Activated T-cell treated with anti-CD3 and anti-CD28 coated beads, Interleukin-2, amount 50 U/mL, for 72 hours (primary cell): ENCODE measurements around the gene PPP6R3. TPM values are rescaled to one million over a fixed set of nuclear protein-coding genes. Genes with fewer than 3 reads are reported as not detected.

Experiments
- ATAC-seq, 2 donors: fragments of 150-1000 bp; cut with Tn5 transposase; replicated peaks in 1 of 2; 2 replicates each; pipeline ENCODE4 v1.10.0; 2021; ENCODE audit warnings: moderate library complexity in 2 of 2, mild to moderate bottlenecking in 1 of 2
- DNase-seq, 2 donors: peaks; one replicate each; pipeline ENCODE4 v3.0.0; 2021 to 2022; ENCODE audit warnings: mixed read lengths in 1 of 2
- H3K27ac Mint-ChIP-seq: one replicate; pipeline ENCODE4 v1.8.0; 2022; ENCODE audit warnings: mild to moderate bottlenecking, moderate library complexity, mixed read lengths
- H3K27me3 Mint-ChIP-seq: one replicate; pipeline ENCODE4 v1.8.0; 2022; ENCODE audit warnings: low read depth, mixed read lengths
- H3K36me3 Mint-ChIP-seq, 2 donors: one replicate each; pipeline ENCODE4 v1.8.0; 2022; ENCODE audit warnings: mixed read lengths in 2 of 2, mild to moderate bottlenecking in 1 of 2; ENCODE audit not compliant: insufficient read depth in 2 of 2
- H3K4me1 Mint-ChIP-seq: one replicate; pipeline ENCODE4 v1.8.0; 2022; ENCODE audit warnings: low read depth, mixed read lengths
- H3K4me3 Mint-ChIP-seq, 2 donors: one replicate each; pipeline ENCODE4 v1.8.0; 2022; ENCODE audit warnings: mild to moderate bottlenecking in 2 of 2, mixed read lengths in 2 of 2, moderate library complexity in 2 of 2
- H3K9me3 Mint-ChIP-seq, 2 donors: one replicate each; pipeline ENCODE4 v1.8.0; 2022; ENCODE audit warnings: mixed read lengths in 2 of 2
- total RNA-seq, 2 donors: library from RNA; stranded (reverse); gene quantifications; one replicate each; pipeline ENCODE4 v1.2.3, GENCODE V29; 2022

The PPP6R3 gene
- total RNA-seq, 2 donors from 2014 or later, result 111 to 128 TPM

GRCh38 chr11:68495872-68496271 lies 35.3 kb downstream of the PPP6R3 start:
- Mint-ChIP-seq H3K36me3 (no peaks in the 10 kb centered on the region), H3K4me3 (no peak overlapping the region), H3K27me3 (no peaks in the 10 kb centered on the region), H3K27ac (peak overlapping the region; percentile 19), H3K9me3 (no peaks in the 10 kb centered on the region), H3K4me1 (peaks cover 58% of the 10 kb centered on the region)
- no peak for ATAC-seq
- DNase-seq, result no peak

- DNase-seq (no peak), ATAC-seq (no peak)
- Mint-ChIP-seq H3K27ac (no peak overlapping the region), H3K27me3 (no peaks in the 10 kb centered on the region), H3K36me3 (peaks cover 0 to 3% of the 10 kb centered on the region in 2 donors), H3K4me1 (peaks cover 58% of the 10 kb centered on the region), H3K9me3 (no peaks in the 10 kb centered on the region), H3K4me3 (no peak overlapping the region)
Observed at GRCh38 chr11:68497761-68498160, 37.2 kb downstream of the PPP6R3 start.

- Mint-ChIP-seq H3K27me3 (no peaks in the 10 kb centered on the region), H3K36me3 (peaks cover 0 to 3% of the 10 kb centered on the region in 2 donors), H3K4me1 (peaks cover 59% of the 10 kb centered on the region), H3K27ac (peak overlapping the region; percentile 70), H3K9me3 (no peaks in the 10 kb centered on the region), H3K4me3 (no peak overlapping the region)
- DNase-seq (no peak), ATAC-seq (no peak)
Observed at GRCh38 chr11:68498321-68498720, 37.8 kb downstream of the PPP6R3 start.

GRCh38 chr11:68498903-68499883 lies 38.6 kb downstream of the PPP6R3 start:
- no peaks in the 10 kb centered on the region for H3K9me3 Mint-ChIP-seq
- H3K27me3 Mint-ChIP-seq, result no peaks in the 10 kb centered on the region
- no peak for DNase-seq
- no peak for ATAC-seq
- H3K4me3 Mint-ChIP-seq, result no peak overlapping the region
- peaks cover 0 to 3% of the 10 kb centered on the region in 2 donors for H3K36me3 Mint-ChIP-seq
- peak overlapping the region; percentile 70 for H3K27ac Mint-ChIP-seq
- H3K4me1 Mint-ChIP-seq, result peaks cover 66% of the 10 kb centered on the region

GRCh38 chr11:68500206-68500605 lies 39.7 kb downstream of the PPP6R3 start:
- Mint-ChIP-seq H3K27ac (peak overlapping the region; percentile 54), H3K36me3 (peaks cover 0 to 3% of the 10 kb centered on the region in 2 donors), H3K27me3 (no peaks in the 10 kb centered on the region), H3K9me3 (no peaks in the 10 kb centered on the region), H3K4me3 (no peak overlapping the region), H3K4me1 (peaks cover 76% of the 10 kb centered on the region)
- ATAC-seq (no peak), DNase-seq (no peak)

GRCh38 chr11:68501813-68502212 lies 41.3 kb downstream of the PPP6R3 start:
- Mint-ChIP-seq H3K27me3 (no peaks in the 10 kb centered on the region), H3K4me3 (no peak overlapping the region), H3K9me3 (no peaks in the 10 kb centered on the region), H3K4me1 (peaks cover 80% of the 10 kb centered on the region), H3K36me3 (peaks cover 0 to 3% of the 10 kb centered on the region in 2 donors), H3K27ac (no peak overlapping the region)
- no peak for DNase-seq
- ATAC-seq, result no peak

GRCh38 chr11:68503251-68503687 lies 42.7 kb downstream of the PPP6R3 start:
- Mint-ChIP-seq H3K27me3 (no peaks in the 10 kb centered on the region), H3K27ac (no peak overlapping the region), H3K4me1 (peaks cover 79% of the 10 kb centered on the region), H3K4me3 (no peak overlapping the region), H3K36me3 (peaks cover 0 to 3% of the 10 kb centered on the region in 2 donors), H3K9me3 (no peaks in the 10 kb centered on the region)
- DNase-seq, result no peak
- ATAC-seq, result no peak

- H3K27ac Mint-ChIP-seq, result no peak overlapping the region
- H3K4me1 Mint-ChIP-seq, result peaks cover 79% of the 10 kb centered on the region
Observed at GRCh38 chr11:68503792-68504191, 43.2 kb downstream of the PPP6R3 start.

GRCh38 chr11:68504432-68505066 lies 44.0 kb downstream of the PPP6R3 start:
- Mint-ChIP-seq H3K27me3 (no peaks in the 10 kb centered on the region), H3K27ac (peak overlapping the region; percentile 17), H3K4me1 (peaks cover 73% of the 10 kb centered on the region), H3K36me3 (peaks cover 0 to 3% of the 10 kb centered on the region in 2 donors), H3K4me3 (no peak overlapping the region), H3K9me3 (no peaks in the 10 kb centered on the region)
- no peak for DNase-seq
- ATAC-seq, result no peak

More at GRCh38 chr11:68503792-68504191, 43.2 kb downstream of the PPP6R3 start:
- no peaks in the 10 kb centered on the region for H3K27me3 Mint-ChIP-seq
- no peak overlapping the region for H3K4me3 Mint-ChIP-seq
- DNase-seq (no peak), ATAC-seq (no peak)
- H3K9me3 Mint-ChIP-seq, result no peaks in the 10 kb centered on the region
- H3K36me3 Mint-ChIP-seq, result peaks cover 0 to 3% of the 10 kb centered on the region in 2 donors

GRCh38 chr11:68505596-68505995 lies 45.0 kb downstream of the PPP6R3 start:
- DNase-seq, result no peak
- Mint-ChIP-seq H3K4me3 (no peak overlapping the region), H3K27me3 (no peaks in the 10 kb centered on the region), H3K9me3 (no peaks in the 10 kb centered on the region), H3K36me3 (peaks cover 0 to 6% of the 10 kb centered on the region in 2 donors), H3K4me1 (peaks cover 69% of the 10 kb centered on the region), H3K27ac (no peak overlapping the region)
- no peak for ATAC-seq

- Mint-ChIP-seq H3K27ac (peak overlapping the region; percentile 40), H3K4me1 (peaks cover 75% of the 10 kb centered on the region), H3K36me3 (peaks cover 1 to 6% of the 10 kb centered on the region in 2 donors), H3K9me3 (no peaks in the 10 kb centered on the region), H3K27me3 (no peaks in the 10 kb centered on the region), H3K4me3 (no peak overlapping the region)
- ATAC-seq, result no peak
- DNase-seq, result no peak
Observed at GRCh38 chr11:68506908-68507307, 46.4 kb downstream of the PPP6R3 start.

- Mint-ChIP-seq H3K9me3 (no peaks in the 10 kb centered on the region), H3K4me3 (no peak overlapping the region), H3K36me3 (peaks cover 1 to 2% of the 10 kb centered on the region in 2 donors), H3K27me3 (no peaks in the 10 kb centered on the region), H3K27ac (peak overlapping the region; percentile 29), H3K4me1 (peaks cover 68% of the 10 kb centered on the region)
- DNase-seq (no peak), ATAC-seq (no peak)
Observed at GRCh38 chr11:68508425-68508824, 47.9 kb downstream of the PPP6R3 start.

- H3K4me1 Mint-ChIP-seq, result peaks cover 67% of the 10 kb centered on the region
Observed at GRCh38 chr11:68509066-68509465, 48.5 kb downstream of the PPP6R3 start.

More at GRCh38 chr11:68509066-68509465, 48.5 kb downstream of the PPP6R3 start:
- H3K4me3 Mint-ChIP-seq, result no peak overlapping the region
- DNase-seq (no peak), ATAC-seq (no peak)
- H3K27me3 Mint-ChIP-seq, result no peaks in the 10 kb centered on the region
- H3K27ac Mint-ChIP-seq, result peak overlapping the region; percentile 11
- peaks cover 1 to 3% of the 10 kb centered on the region in 2 donors for H3K36me3 Mint-ChIP-seq
- no peaks in the 10 kb centered on the region for H3K9me3 Mint-ChIP-seq
